K562 (cell line): ENCODE results near the gene FAAH. TPM values are rescaled to one million over a fixed set of nuclear protein-coding genes. Genes with fewer than 3 reads are reported as not detected.

Experiments used
- ATAC-seq: fragments of 200-7000 bp; cut with Tn5 transposase; 3 replicates; pipeline ENCODE4 v1.9.1; 2020; ENCODE audit warnings: moderate library complexity
- BruUV-seq: library from RNA; stranded (reverse); fragments of 400-500 nt; replicated peaks from 2 replicates; lab custom pipeline; 2021; lab: Mats Ljungman, UMichigan
- CTCF ChIA-PET: fragments of 300-600 bp; formaldehyde crosslinking; extraction: SDS; loops from one replicate; lab custom pipeline; 2021; ENCODE audit warnings: low intra/inter-chr PET ratio; lab: Yijun Ruan, JAX
- POLR2A ChIA-PET: fragments of 300-600, 350-650 bp; sonication (Branson Sonifier 250); formaldehyde crosslinking; extraction: SDS; loops from one replicate; lab custom pipeline; 2021; ENCODE audit warnings: antibody characterized with exemption, inconsistent platforms; lab: Yijun Ruan, JAX
- DNase-seq, 4 experiments: peaks; one replicate each; pipeline versions ENCODE4 v3.0.0 to v3.0.0-alpha.2; 2011 to 2018; ENCODE audit warnings: low spot score in 3 of 4, mixed read lengths in 3 of 4; ENCODE audit errors: extremely low read depth in 1 of 4
- FAIRE-seq: peaks from 2 replicates; lab custom pipeline; 2011; peaks lifted over from hg19 to GRCh38; lab: Jason Lieb, UNC
- H2AFZ ChIP-seq: 2 replicates; pipeline ENCODE4 v1.6.0; 2011; ENCODE audit warnings: low read depth, low read length, control low read depth, inconsistent platforms
- H3K27ac ChIP-seq: fragments of 200-600 bp; 3 replicates; pipeline ENCODE4 v1.8.0; 2011; ENCODE audit warnings: low read depth, mild to moderate bottlenecking, control low read depth, inconsistent platforms, low read length, moderate library complexity, mixed read lengths; ENCODE audit errors: extremely low read depth
- H3K27me3 ChIP-seq, 2 experiments: fragments of 300-600 bp in 1 of 2; 2 replicates in 1 of 2; 3 replicates in 1 of 2; pipeline versions ENCODE4 v1.6.0 to v1.8.0; 2011; ENCODE audit warnings: inconsistent platforms in 2 of 2, low read length in 2 of 2, mild to moderate bottlenecking in 1 of 2, mixed read lengths in 1 of 2, moderate library complexity in 1 of 2; ENCODE audit not compliant: control insufficient read depth in 2 of 2, insufficient read depth in 2 of 2
- H3K36me3 ChIP-seq: fragments of 300-600 bp; 3 replicates; pipeline ENCODE4 v1.8.0; 2011; ENCODE audit warnings: mild to moderate bottlenecking, low read length, inconsistent platforms; ENCODE audit not compliant: control insufficient read depth, insufficient read depth
- H3K4me1 ChIP-seq, 2 experiments: fragments of 200-600 bp in 1 of 2; replicated peaks in 1 of 2; 2 replicates in 1 of 2; 3 replicates in 1 of 2; pipeline versions ENCODE4 v1.5.1 to v1.8.0; 2011; ENCODE audit warnings: inconsistent platforms in 2 of 2, low read length in 2 of 2, mild to moderate bottlenecking in 1 of 2, mixed read lengths in 1 of 2, moderate library complexity in 1 of 2; ENCODE audit not compliant: control insufficient read depth in 2 of 2, insufficient read depth in 2 of 2
- H3K4me2 ChIP-seq: 2 replicates; pipeline ENCODE4 v1.6.1; 2011; ENCODE audit warnings: low read length, control low read depth, inconsistent platforms, mixed read lengths; ENCODE audit not compliant: insufficient read depth
- H3K4me3 ChIP-seq: fragments of 200-600 bp; sonication (generic), shearing (Covaris generic); 2 replicates; pipeline ENCODE4 v1.5.1; 2016; ENCODE audit warnings: control low read depth, inconsistent platforms
- H3K79me2 ChIP-seq: fragments of 200-600 bp; 3 replicates; pipeline ENCODE4 v1.8.0; 2011; ENCODE audit warnings: low read length, inconsistent platforms; ENCODE audit not compliant: control insufficient read depth, insufficient read depth
- H3K9ac ChIP-seq, 2 experiments: 2 replicates each; pipeline versions ENCODE4 v1.6.0 to v1.6.1; 2011; ENCODE audit warnings: low read depth in 2 of 2, low read length in 2 of 2, control low read depth in 1 of 2, inconsistent platforms in 1 of 2, mild to moderate bottlenecking in 1 of 2, mixed read lengths in 1 of 2; ENCODE audit not compliant: insufficient read depth in 1 of 2
- H3K9me1 ChIP-seq: one replicate; pipeline ENCODE4 v1.6.0; 2011; ENCODE audit warnings: inconsistent platforms, mild to moderate bottlenecking, low read length, moderate library complexity; ENCODE audit not compliant: control insufficient read depth, insufficient read depth
- H3K9me3 ChIP-seq: replicated peaks from 2 replicates; pipeline ENCODE4 v1.5.1; 2011; ENCODE audit warnings: low read depth, low read length, inconsistent platforms; ENCODE audit not compliant: control insufficient read depth, insufficient read depth
- H4K20me1 ChIP-seq: replicated peaks from 2 replicates; pipeline ENCODE4 v1.6.1; 2011; ENCODE audit warnings: low read length, inconsistent platforms, mixed read lengths; ENCODE audit not compliant: control insufficient read depth, insufficient read depth
- BCOR ChIP-seq: fragments of 450-650 bp; IDR thresholded peaks from 2 replicates; pipeline ENCODE4 v1.6.1; 2016
- CBX1 ChIP-seq: sonication (generic); IDR thresholded peaks from 2 replicates; pipeline ENCODE4 v1.6.1; 2016; ENCODE audit warnings: antibody characterized with exemption, low read depth, mild to moderate bottlenecking
- CHCHD3 ChIP-seq: fragments of 250-450 bp; sonication (Bioruptor Pico); IDR thresholded peaks from 2 replicates; pipeline ENCODE4 v2.1.2; 2022; ENCODE audit warnings: mild to moderate bottlenecking
- GABPA ChIP-seq: fragments of 200-800 bp; sonication (Bioruptor generic); conservative IDR thresholded peaks from 2 replicates; pipeline ENCODE4 v1.6.1; 2016; ENCODE audit warnings: low read depth, missing genetic modification characterization, missing compliant biosample characterization
- GTF2A2 ChIP-seq: IDR thresholded peaks from 2 replicates; pipeline ENCODE4 v1.6.1; 2016; ENCODE audit warnings: mild to moderate bottlenecking, missing genetic modification characterization, missing compliant biosample characterization
- HEY1 ChIP-seq: fragments of 250-450 bp; sonication (Bioruptor Pico); IDR thresholded peaks from 2 replicates; pipeline ENCODE4 v1.5.0; 2020; ENCODE audit warnings: mild to moderate bottlenecking, moderate library complexity, borderline replicate concordance
- MYNN ChIP-seq, 2 experiments: sonication (generic); formaldehyde crosslinking in 1 of 2; IDR thresholded peaks; 2 replicates each; pipeline versions ENCODE4 v1.5.0 to v1.6.1; 2016 to 2020; ENCODE audit warnings: antibody characterized with exemption in 1 of 2, missing genetic modification reagents in 1 of 2
- NCOA2 ChIP-seq, 2 experiments: fragments of 450-650 bp; IDR thresholded peaks; 2 replicates each; pipeline ENCODE4 v1.6.1; 2018; ENCODE audit warnings: mild to moderate bottlenecking in 2 of 2, moderate library complexity in 1 of 2; ENCODE audit not compliant: partially characterized antibody in 2 of 2
- PRPF4 ChIP-seq: fragments of 200-400 bp; formaldehyde crosslinking; IDR thresholded peaks from one replicate; pipeline ENCODE4 v1.6.1; 2017; ENCODE audit warnings: low read length, low read depth, mild to moderate bottlenecking; ENCODE audit not compliant: insufficient read depth, poor library complexity, severe bottlenecking
- SIRT6 ChIP-seq: IDR thresholded peaks from one replicate; pipeline ENCODE4 v1.6.1; 2012; ENCODE audit warnings: low read depth, mild to moderate bottlenecking, control low read depth, inconsistent platforms, low read length, moderate library complexity
- SLC30A9 ChIP-seq: fragments of 250-450 bp; sonication (Bioruptor Pico); IDR thresholded peaks from 2 replicates; pipeline ENCODE4 v1.8.0; 2022; ENCODE audit warnings: mild to moderate bottlenecking, moderate library complexity
- SMAD3 ChIP-seq: fragments of 450-650 bp; formaldehyde crosslinking; conservative IDR thresholded peaks from 2 replicates; pipeline ENCODE4 v1.4.0; 2020; ENCODE audit warnings: mild to moderate bottlenecking
- SRSF3 ChIP-seq: fragments of 200-400 bp; formaldehyde crosslinking; IDR thresholded peaks from 2 replicates; pipeline ENCODE4 v1.6.1; 2016; ENCODE audit warnings: mild to moderate bottlenecking, low read length, moderate library complexity; ENCODE audit not compliant: insufficient read depth
- ZNF239 ChIP-seq: fragments of 250-450 bp; sonication (Bioruptor Pico); IDR thresholded peaks from 2 replicates; pipeline ENCODE4 v1.4.0; 2020; ENCODE audit warnings: mild to moderate bottlenecking
- ZNF778 ChIP-seq: fragments of 450-650 bp; formaldehyde crosslinking; IDR thresholded peaks from 2 replicates; pipeline ENCODE4 v1.4.0; 2020; ENCODE audit warnings: mild to moderate bottlenecking, moderate library complexity
- ZNF785 ChIP-seq: fragments of 250-450 bp; sonication (Bioruptor Pico); IDR thresholded peaks from 2 replicates; pipeline ENCODE4 v1.4.0; 2020; ENCODE audit warnings: mild to moderate bottlenecking
- WGBS: fragments of 100-300 bp; shearing (Covaris generic); methylation state at CpG from one replicate; pipeline ENCODE4 v1.1.6; 2016; ENCODE audit warnings: low coverage, mixed read lengths; ENCODE audit not compliant: insufficient coverage; ENCODE audit errors: missing lambda C conversion rate; 5-methylcytosine and 5-hydroxymethylcytosine counted together
- in situ Hi-C: fragments of 300-500 bp; cut with MboI; formaldehyde crosslinking; loops from 4 replicates; pipeline ENCODE4 v1.15.0; 2018; ENCODE audit warnings: inconsistent platforms, mixed read lengths
- intact Hi-C: fragments of 100-400 bp; cut with micrococcal nuclease; formaldehyde crosslinking; loops from 2 replicates; pipeline ENCODE4 v1.14.2; 2022
- polyA plus RNA-seq, 8 experiments: library from polyadenylated mRNA; depleted of rRNA in 4 of 8; stranded (reverse) in 5 of 8; unstranded in 3 of 8; fragments of >200 nt; fragmentation: Nextera tagmentation in 2 of 8; fragmentation: Illumina TruSeq in 1 of 8; extraction: Ambion mirVana in 2 of 8; extraction: Trizol in 1 of 8; gene quantifications; 2 replicates each; pipeline versions ENCODE4 v1.2.1 to v1.2.3, GENCODE V29; 2011 to 2014; ENCODE audit warnings: inconsistent platforms in 1 of 8, missing spikeins in 1 of 8
- total RNA-seq, 7 experiments: library from RNA; depleted of rRNA in 6 of 7; stranded (reverse); fragments of >200 nt in 6 of 7; fragmentation: Illumina TruSeq in 2 of 7; extraction: Trizol in 2 of 7; gene quantifications; 2 replicates each; pipeline versions ENCODE4 v1.2.1 to v1.2.3, GENCODE V29; 2011 to 2021; ENCODE audit warnings: low replicate concordance in 1 of 7
- TF ChIP-seq, protein P1 (sequence below): sonication (generic); formaldehyde crosslinking; IDR thresholded peaks from 2 replicates; pipeline ENCODE4 v1.8.1; 2023; ENCODE audit warnings: mild to moderate bottlenecking, missing genetic modification reagents
- TF ChIP-seq, protein P2 (sequence below): fragments of 450-650 bp; formaldehyde crosslinking; IDR thresholded peaks from 2 replicates; pipeline ENCODE4 v1.4.0; 2022; ENCODE audit warnings: missing genetic modification characterization
- TF ChIP-seq, protein P3 (sequence below), 2 experiments: fragments of 450-650 bp; IDR thresholded peaks; 2 replicates each; pipeline ENCODE4 v1.6.1; 2016

The FAAH gene
- total and polyA plus RNA-seq, 9 of the 15 experiments (the other 6 are each of a cell fraction or from before 2014, with no cell fraction given), result 0.06 to 1.1 (median 0.32) TPM

DNA sequence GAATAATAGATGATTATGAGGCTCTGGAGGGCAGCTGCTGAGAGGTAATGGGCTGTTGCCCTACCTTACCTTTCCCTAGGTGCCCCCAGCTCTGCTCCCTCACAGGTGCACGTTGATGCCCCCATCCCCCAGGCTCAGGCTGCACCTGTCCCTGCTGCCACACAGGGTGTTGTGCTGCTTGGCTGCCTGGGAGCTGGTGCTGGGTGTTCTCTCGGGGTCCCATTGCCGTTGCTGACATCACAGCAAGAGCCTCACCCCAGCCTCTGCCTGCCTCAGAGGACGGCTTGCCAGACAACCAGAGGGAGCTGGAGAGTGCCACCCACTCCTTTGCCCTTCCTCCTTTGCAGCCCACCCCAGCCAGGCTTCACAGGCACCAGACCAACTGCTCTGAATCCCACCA is 64.1 kb downstream of the FAAH start:
- FAIRE-seq (no peak), DNase-seq (no peak), ATAC-seq (no peak)
- Histone ChIP-seq H3K79me2 (no peaks in the 10 kb centered on the region), H3K4me3 (no peak overlapping the region), H3K4me2 (no peak overlapping the region), H3K9me3 (no peaks in the 10 kb centered on the region), H3K36me3 (no peaks in the 10 kb centered on the region), H3K27ac (no peak overlapping the region), H3K9me1 (no peaks in the 10 kb centered on the region), H3K4me1 (peaks cover 15 to 21% of the 10 kb centered on the region in 2 experiments; a peak in 4 of 5 replicates), H4K20me1 (no peaks in the 10 kb centered on the region), H3K9ac (no peak overlapping the region), H2AFZ (no peak overlapping the region), H3K27me3 (peaks cover 2 to 41% of the 10 kb centered on the region in 2 experiments; a peak in 4 of 5 replicates)
- ChIA-PET POLR2A (interaction anchor here (0.6 to 1.7 kb wide), 6 partner anchors 8 to 773 kb away, joined by 3 to 5 read pairs (median 4); no protein-coding TSS in a partner anchor), CTCF (no interaction called here)
- WGBS, result 0% methylated on average over 4 of the region's 4 CpGs
- intact Hi-C loops (no loop called here), in situ Hi-C loops (no loop called here)
- TF ChIP-seq BCOR, result no peak
- TF ChIP-seq, protein P1, sequence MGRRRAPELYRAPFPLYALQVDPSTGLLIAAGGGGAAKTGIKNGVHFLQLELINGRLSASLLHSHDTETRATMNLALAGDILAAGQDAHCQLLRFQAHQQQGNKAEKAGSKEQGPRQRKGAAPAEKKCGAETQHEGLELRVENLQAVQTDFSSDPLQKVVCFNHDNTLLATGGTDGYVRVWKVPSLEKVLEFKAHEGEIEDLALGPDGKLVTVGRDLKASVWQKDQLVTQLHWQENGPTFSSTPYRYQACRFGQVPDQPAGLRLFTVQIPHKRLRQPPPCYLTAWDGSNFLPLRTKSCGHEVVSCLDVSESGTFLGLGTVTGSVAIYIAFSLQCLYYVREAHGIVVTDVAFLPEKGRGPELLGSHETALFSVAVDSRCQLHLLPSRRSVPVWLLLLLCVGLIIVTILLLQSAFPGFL (CRISPR knock-in tag), result no peak
- TF ChIP-seq, protein P2, sequence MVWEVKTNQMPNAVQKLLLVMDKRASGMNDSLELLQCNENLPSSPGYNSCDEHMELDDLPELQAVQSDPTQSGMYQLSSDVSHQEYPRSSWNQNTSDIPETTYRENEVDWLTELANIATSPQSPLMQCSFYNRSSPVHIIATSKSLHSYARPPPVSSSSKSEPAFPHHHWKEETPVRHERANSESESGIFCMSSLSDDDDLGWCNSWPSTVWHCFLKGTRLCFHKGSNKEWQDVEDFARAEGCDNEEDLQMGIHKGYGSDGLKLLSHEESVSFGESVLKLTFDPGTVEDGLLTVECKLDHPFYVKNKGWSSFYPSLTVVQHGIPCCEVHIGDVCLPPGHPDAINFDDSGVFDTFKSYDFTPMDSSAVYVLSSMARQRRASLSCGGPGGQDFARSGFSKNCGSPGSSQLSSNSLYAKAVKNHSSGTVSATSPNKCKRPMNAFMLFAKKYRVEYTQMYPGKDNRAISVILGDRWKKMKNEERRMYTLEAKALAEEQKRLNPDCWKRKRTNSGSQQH (CRISPR knock-in tag), result no peak
- TF ChIP-seq SMAD3 (CRISPR knock-in tag), result no peak
- TF ChIP-seq GABPA, result no peak
- no peak for TF ChIP-seq ZNF239 (CRISPR knock-in tag)
- no peak for TF ChIP-seq SLC30A9
- TF ChIP-seq GTF2A2 (tag), result no peak
- TF ChIP-seq NCOA2 (IDR thresholded peaks at IDR 0.05; ENCODE audit: partially characterized antibody in 2 of 2), result no peak
- TF ChIP-seq PRPF4, result no peak
- TF ChIP-seq SIRT6, result no peak
- no peak for TF ChIP-seq MYNN (IDR thresholded peaks at IDR 0.05)
- TF ChIP-seq MYNN (CRISPR knock-in tag; IDR thresholded peaks at IDR 0.05), result no peak
- TF ChIP-seq ZNF785 (CRISPR knock-in tag), result no peak
- no peak for TF ChIP-seq CBX1
- TF ChIP-seq, protein P3, sequence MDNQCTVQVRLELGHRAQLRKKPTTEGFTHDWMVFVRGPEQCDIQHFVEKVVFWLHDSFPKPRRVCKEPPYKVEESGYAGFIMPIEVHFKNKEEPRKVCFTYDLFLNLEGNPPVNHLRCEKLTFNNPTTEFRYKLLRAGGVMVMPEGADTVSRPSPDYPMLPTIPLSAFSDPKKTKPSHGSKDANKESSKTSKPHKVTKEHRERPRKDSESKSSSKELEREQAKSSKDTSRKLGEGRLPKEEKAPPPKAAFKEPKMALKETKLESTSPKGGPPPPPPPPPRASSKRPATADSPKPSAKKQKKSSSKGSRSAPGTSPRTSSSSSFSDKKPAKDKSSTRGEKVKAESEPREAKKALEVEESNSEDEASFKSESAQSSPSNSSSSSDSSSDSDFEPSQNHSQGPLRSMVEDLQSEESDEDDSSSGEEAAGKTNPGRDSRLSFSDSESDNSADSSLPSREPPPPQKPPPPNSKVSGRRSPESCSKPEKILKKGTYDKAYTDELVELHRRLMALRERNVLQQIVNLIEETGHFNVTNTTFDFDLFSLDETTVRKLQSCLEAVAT (IDR thresholded peaks at IDR 0.05), result no peak
- no peak for TF ChIP-seq HEY1 (CRISPR knock-in tag)
- TF ChIP-seq SRSF3, result no peak
- no peak for TF ChIP-seq ZNF778 (CRISPR knock-in tag)
- no peak for TF ChIP-seq CHCHD3 (CRISPR knock-in tag)
- BruUV-seq, result no TSS peak
